Lung (tissue), 12 donors: ENCODE data around the gene KCTD14. TPM values are rescaled to one million over a fixed set of nuclear protein-coding genes. Genes with fewer than 3 reads are reported as not detected.
"Not testable (repeated sequence)": the region's sequence is repeated elsewhere in the genome, so short reads cannot be mapped to it uniquely, and the experiment has no call there.

ENCODE experiments used
- ATAC-seq: fragments of 200-7000 bp; cut with Tn5 transposase; one replicate; pipeline ENCODE4 v1.9.1; 2020; ENCODE audit warnings: moderate number of reproducible peaks; ENCODE audit not compliant: insufficient read depth, low FRiP score
- DNase-seq, 3 donors: peaks; one replicate each; pipeline ENCODE4 v3.0.0-alpha.2; 2013 to 2017
- H3K27ac ChIP-seq, 2 donors: one replicate each; pipeline ENCODE4 v1.5.1; 2013; ENCODE audit warnings: mild to moderate bottlenecking in 2 of 2, moderate library complexity in 2 of 2, control low read depth in 1 of 2, inconsistent platforms in 1 of 2, low read depth in 1 of 2, low read length in 1 of 2
- H3K27me3 ChIP-seq, 3 donors: one replicate each; pipeline ENCODE4 v1.5.1; 2013; ENCODE audit warnings: low read length in 2 of 3; ENCODE audit not compliant: control insufficient read depth in 3 of 3, insufficient read depth in 3 of 3
- H3K36me3 ChIP-seq, 4 donors: one replicate each; pipeline ENCODE4 v1.5.1; 2013; ENCODE audit warnings: low read length in 4 of 4, mild to moderate bottlenecking in 1 of 4, moderate library complexity in 1 of 4; ENCODE audit not compliant: control insufficient read depth in 4 of 4, insufficient read depth in 4 of 4
- H3K4me1 ChIP-seq, 5 donors: one replicate each; pipeline ENCODE4 v1.5.1; 2013; ENCODE audit warnings: low read length in 5 of 5, mild to moderate bottlenecking in 2 of 5, moderate library complexity in 1 of 5; ENCODE audit not compliant: control insufficient read depth in 5 of 5, insufficient read depth in 5 of 5
- H3K4me3 ChIP-seq: one replicate; pipeline ENCODE4 v1.5.1; 2013; ENCODE audit warnings: mild to moderate bottlenecking, control low read depth, moderate library complexity
- H3K9ac ChIP-seq, 2 donors: one replicate each; pipeline ENCODE4 v1.5.1; 2013; ENCODE audit warnings: low read length in 2 of 2, control low read depth in 1 of 2; ENCODE audit not compliant: insufficient read depth in 1 of 2
- H3K9me3 ChIP-seq, 4 donors: one replicate each; pipeline ENCODE4 v1.5.1; 2013; ENCODE audit warnings: low read length in 3 of 4, mild to moderate bottlenecking in 1 of 4, moderate library complexity in 1 of 4; ENCODE audit not compliant: control insufficient read depth in 4 of 4, insufficient read depth in 3 of 4
- WGBS, 2 donors: extraction: QIAGEN DNeasy Blood & Tissue Kit; methylation state at CpG; one replicate each; pipeline ENCODE4 v1.1.7; 2013; 5-methylcytosine and 5-hydroxymethylcytosine counted together
- polyA plus RNA-seq, 2 donors: library from polyadenylated mRNA; stranded (reverse); fragments of 200-250 nt; gene quantifications; one replicate each; pipeline ENCODE4 v1.2.1, GENCODE V29; 2013
- total RNA-seq, 2 donors: library from RNA; depleted of rRNA in 1 of 2; stranded (reverse); fragments of >200 nt in 1 of 2; gene quantifications; one replicate each; pipeline ENCODE4 v1.2.1, GENCODE V29; 2014 to 2021
- TF ChIP-seq, protein P1 (sequence below): IDR thresholded peaks from 2 replicates; pipeline ENCODE4 v1.5.1; 2012; ENCODE audit warnings: mild to moderate bottlenecking; ENCODE audit errors: control extremely low read depth, extremely low read depth
- donor health status: control.
- donor health status: control.
- donor health status: Bipolar disorder and iron deficiency.
- donor health status: healthy.
- donor health status: DM: yes; HTN: yes; CAD: no.

Gene KCTD14
- total and polyA plus RNA-seq, 4 donors: 6.4 to 24.0 (median 18.0) TPM

DNA sequence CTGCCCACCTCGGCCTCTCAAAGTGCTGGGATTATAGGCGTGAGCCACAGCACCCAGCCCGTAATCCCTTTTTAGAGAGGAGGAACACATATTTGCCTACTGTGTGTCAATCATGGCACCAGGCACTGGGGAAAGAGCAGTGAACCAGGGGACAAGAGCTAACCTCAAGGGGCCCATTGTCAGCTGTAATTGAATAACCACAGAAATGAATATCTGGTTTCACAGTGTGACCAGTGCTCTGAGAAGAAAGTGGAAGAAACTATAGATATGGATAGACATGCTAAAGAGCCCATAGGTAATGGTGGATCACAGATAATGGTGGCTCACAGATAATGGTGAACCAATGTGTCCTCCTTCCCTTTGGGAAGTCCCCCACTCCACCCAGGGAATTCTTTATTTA, 8.6 kb upstream of the KCTD14 start:
- Histone ChIP-seq H3K4me1 (peaks cover 5 to 21% (median 10%) of the 10 kb centered on the region in 5 donors), H3K4me3 (no peak overlapping the region), H3K27me3 (no peaks in the 10 kb centered on the region), H3K9ac (no peak overlapping the region), H3K27ac (no peak overlapping the region), H3K36me3 (no peaks in the 10 kb centered on the region), H3K9me3 (no peaks in the 10 kb centered on the region)
- TF ChIP-seq, protein P1, sequence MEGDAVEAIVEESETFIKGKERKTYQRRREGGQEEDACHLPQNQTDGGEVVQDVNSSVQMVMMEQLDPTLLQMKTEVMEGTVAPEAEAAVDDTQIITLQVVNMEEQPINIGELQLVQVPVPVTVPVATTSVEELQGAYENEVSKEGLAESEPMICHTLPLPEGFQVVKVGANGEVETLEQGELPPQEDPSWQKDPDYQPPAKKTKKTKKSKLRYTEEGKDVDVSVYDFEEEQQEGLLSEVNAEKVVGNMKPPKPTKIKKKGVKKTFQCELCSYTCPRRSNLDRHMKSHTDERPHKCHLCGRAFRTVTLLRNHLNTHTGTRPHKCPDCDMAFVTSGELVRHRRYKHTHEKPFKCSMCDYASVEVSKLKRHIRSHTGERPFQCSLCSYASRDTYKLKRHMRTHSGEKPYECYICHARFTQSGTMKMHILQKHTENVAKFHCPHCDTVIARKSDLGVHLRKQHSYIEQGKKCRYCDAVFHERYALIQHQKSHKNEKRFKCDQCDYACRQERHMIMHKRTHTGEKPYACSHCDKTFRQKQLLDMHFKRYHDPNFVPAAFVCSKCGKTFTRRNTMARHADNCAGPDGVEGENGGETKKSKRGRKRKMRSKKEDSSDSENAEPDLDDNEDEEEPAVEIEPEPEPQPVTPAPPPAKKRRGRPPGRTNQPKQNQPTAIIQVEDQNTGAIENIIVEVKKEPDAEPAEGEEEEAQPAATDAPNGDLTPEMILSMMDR: no peak
- 88 to 93% methylated on average over 3 of the region's 3 CpGs for WGBS, 2 donors
- no peak for ATAC-seq
- no peak for DNase-seq

DNA sequence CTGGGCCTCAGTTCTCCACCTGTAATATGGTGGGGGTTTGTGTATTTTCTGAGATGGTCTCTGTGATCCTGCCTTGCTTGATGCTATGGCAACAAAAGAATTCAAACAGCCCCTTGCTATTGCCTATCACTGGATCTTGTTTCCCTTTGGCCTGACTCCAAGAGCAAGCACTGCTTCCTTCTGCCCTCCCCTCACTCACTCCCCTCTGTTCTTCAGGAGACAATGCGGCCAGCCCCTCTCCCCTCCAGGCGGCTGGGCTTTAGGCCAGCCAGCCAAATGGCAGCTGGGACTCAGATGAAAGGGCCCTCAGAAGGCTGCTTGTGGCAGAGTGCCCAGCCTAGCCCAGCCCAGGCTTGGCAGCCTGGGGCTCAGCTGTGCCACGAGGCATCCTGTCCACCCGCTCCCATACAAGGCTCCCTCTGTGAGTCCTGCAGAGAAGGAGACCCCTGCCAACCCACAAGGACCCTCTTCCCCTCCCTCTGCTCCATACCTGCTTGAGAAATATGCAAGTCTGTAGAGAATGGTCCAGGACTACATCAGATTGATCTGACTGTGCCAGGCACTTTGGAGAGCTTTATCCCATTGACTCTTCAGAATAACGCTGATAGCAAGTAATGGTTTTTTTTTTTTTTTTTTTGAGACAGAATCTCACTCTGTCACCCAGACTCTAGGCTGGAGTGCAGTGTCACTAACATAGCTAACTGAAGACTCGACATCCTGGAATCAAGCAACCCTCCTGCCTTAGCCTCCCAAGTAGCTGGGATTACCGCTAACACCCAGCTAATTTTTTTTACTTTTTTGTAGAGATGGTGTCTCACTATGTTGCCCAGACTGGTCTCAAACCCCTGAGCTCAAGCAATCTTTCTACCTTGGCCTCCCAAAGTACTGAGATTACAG, 7.6 kb upstream of the KCTD14 start:
- H3K9me3 ChIP-seq: no peaks in the 10 kb centered on the region

DNA sequence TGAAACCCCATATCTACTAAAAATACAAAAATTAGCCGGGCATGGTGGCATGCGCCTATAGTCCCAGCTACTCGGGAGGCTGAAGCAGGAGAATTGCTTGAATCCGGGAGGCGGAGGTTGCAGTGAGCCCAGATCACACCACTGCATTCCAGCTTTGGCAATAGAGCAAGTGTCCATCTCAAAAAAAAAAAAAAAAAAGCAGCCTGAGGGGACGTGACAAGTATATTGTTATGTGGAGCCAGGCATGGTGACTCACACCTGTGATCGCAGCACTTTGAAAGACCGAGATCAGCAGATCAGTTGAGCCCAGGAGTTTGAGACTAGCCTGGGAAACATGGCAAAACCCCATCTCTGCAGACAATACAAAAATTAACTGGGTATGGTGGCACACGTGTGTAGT, 5.3 kb upstream of the KCTD14 start:
- not testable (repeated sequence) for H3K27ac ChIP-seq, DNase-seq, H3K9ac ChIP-seq, H3K4me3 ChIP-seq, H3K9me3 ChIP-seq, H3K27me3 ChIP-seq, H3K36me3 ChIP-seq, ATAC-seq
- 87 to 94% methylated on average over 9 of the region's 9 CpGs for WGBS, 2 donors
- peaks cover 5 to 24% (median 10%) of the 10 kb centered on the region in 5 donors for H3K4me1 ChIP-seq

More for the DNA sequence above, 7.6 kb upstream of the KCTD14 start:
- Histone ChIP-seq H3K4me3 (no peak overlapping the region), H3K9ac (peak overlapping the region in 1 of 2 donors; percentile 90), H3K36me3 (no peaks in the 10 kb centered on the region), H3K27ac (peak overlapping the region in 1 of 2 donors; percentile 21), H3K4me1 (peaks cover 5 to 21% (median 10%) of the 10 kb centered on the region in 5 donors), H3K27me3 (no peaks in the 10 kb centered on the region)
- 24 to 38% methylated on average over 7 of the region's 7 CpGs for WGBS, 2 donors
- peak; percentile 34 for ATAC-seq
- DNase-seq: peak; percentile 98 to 99 (median 99)
- TF ChIP-seq, protein P1: no peak

DNA sequence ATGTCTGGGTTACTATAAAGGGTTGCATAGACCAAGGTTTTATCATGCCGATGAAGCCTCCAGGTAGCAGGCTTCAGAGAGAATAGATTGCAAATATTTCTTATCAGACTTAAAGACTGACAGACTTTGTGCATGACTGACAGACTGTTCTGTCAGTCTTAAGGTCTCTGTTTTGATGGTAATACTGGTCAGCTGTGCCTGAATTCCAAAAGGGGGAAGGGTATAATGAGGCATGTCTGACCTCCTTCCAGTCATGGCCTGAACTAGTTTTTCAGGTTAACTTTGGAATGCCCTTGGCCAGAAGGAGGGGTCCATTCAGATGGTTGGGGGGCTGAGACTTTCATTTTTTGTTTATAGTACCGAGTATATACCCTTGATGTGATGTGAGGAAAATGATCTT, 4.7 kb upstream of the KCTD14 start:
- Histone ChIP-seq H3K9me3 (no peaks in the 10 kb centered on the region), H3K4me1 (peaks cover 5 to 30% (median 10%) of the 10 kb centered on the region in 5 donors), H3K27ac (no peak overlapping the region), H3K4me3 (no peak overlapping the region), H3K36me3 (no peaks in the 10 kb centered on the region), H3K9ac (no peak overlapping the region), H3K27me3 (no peaks in the 10 kb centered on the region)
- 85 to 95% methylated on average over 2 of the region's 2 CpGs for WGBS, 2 donors
- ATAC-seq: no peak
- TF ChIP-seq, protein P1: no peak
- no peak for DNase-seq
